HG03558 (cell line): ENCODE results near the gene AFDN.

ENCODE experiments used
- ATAC-seq: cut with Tn5 transposase; IDR thresholded peaks from one replicate; pipeline ENCODE4 v1.9.1; 2021; ENCODE audit warnings: moderate number of reproducible peaks; ENCODE audit not compliant: unreplicated experiment; ENCODE audit errors: extremely low read depth

The AFDN gene

DNA sequence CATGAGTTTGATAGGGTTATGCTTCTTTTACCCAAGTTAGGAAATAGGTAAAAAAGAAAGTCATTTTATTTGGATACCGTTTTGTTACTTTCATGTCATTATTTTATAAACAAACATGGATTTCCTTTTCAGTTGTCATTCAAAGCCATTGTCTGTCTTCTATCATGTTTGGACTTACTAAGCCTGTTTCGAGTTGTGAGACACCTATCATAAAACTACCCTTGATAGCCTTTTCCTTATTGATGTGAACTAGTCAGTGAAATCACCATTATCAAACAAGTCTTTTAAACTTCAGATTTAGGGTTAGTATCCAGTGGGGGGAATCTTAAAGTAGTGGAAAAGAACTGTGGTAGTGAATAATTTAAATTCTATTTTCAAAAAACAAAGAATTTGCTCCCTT, 85.8 kb downstream of the AFDN start:
- ATAC-seq = no peak

DNA sequence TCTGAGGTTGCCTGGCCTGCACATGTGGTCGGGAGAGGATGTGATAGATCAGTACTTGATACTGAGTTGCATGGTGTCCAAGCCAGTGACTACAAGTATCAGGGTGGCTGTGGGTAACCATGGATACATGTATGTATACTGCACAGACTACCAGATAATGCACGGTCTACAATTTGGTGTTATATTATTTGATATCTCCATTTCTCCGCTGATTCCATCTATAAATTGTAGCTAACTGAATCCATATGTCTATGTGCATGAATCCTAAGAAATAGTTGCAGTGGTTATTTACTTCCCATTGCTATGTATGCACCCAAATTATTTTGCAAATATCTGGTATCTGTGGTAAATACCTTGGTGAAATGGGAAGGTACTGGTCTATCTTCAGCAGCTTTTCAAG, 87.0 kb downstream of the AFDN start:
- ATAC-seq = no peak

DNA sequence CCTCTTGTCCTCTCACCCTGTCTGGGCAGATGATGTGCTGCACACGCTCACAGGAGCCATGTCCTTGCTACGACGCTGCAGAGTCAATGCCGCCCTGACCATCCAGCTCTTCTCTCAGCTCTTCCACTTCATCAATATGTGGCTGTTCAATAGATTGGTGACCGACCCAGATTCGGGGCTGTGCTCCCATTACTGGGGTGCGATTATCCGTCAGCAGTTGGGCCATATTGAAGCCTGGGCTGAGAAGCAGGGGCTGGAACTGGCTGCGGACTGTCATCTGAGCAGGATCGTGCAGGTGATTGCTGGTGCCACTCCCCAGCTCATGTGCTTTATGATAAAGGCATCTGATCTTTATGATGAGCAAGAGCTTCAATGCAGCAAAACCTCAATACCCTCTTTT, 88.4 kb downstream of the AFDN start:
- ATAC-seq = no peak

- no peak for ATAC-seq
Measured at GRCh38 chr6:167917551-167918154, 90.9 kb downstream of the AFDN start.

GRCh38 chr6:167918548-167919278, 92.0 kb downstream of the AFDN start:
- ATAC-seq = no peak

- no peak for ATAC-seq
Measured at GRCh38 chr6:167919349-167919748, 92.6 kb downstream of the AFDN start.

DNA sequence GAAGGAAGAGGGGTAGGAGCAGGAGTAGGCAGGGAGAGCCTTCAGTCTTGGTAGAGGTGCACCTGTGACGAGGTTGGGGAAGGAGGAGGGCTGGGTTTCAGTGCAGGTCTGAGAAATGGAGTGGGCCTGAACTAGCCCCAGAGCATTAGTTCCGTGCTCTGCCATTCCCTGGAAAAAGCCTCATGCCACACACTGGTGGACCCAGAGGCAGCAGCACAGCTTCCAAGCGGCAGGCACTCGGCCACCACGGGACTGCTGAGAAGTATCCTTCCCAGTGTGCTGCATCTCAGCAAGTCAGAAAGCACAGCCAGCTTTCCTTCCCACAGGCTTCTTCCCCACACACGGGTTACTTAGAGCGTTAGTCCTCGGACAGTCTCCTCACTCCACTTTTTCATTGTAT, 93.5 kb downstream of the AFDN start:
- ATAC-seq = no peak

DNA sequence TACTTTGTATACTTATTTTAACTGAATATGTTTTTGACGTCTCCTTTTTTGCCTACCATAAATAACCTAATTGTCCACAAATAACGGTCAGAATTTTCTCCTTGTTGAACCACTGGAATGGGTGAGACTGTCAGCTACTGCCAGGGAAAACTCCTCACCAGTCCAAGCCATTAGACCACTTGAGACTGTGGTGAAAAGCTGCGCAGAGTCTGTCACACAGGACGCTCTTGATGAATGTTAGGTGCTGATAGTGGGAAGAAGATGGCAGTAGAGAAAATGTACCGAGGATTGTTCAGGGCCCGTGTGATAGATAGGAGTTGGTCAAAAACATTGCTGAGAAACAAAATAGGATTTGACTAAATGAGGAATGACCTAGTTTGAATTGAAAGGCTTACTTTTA, 95.1 kb downstream of the AFDN start:
- no peak for ATAC-seq

DNA sequence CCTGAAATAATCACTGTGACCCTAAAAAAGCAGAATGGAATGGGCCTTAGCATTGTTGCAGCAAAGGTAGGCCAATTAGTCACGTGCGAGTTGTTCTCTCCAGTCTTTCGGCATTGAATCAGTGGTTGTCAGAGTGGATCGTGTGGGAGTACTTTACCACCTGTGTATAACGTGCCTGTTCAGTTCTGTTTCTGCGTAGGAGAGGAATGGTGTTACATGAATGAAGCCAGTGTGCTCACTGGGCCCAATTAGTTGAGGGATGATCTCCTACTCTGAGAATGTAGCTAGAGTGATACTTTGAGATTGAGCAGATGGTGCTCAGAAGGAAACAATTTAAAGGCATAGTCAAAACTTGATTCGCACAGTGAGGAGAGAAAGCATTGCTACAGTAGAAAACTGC, 98.3 kb downstream of the AFDN start:
- no peak for ATAC-seq

- no peak for ATAC-seq
Measured at GRCh38 chr6:167927246-167927645, 100.5 kb downstream of the AFDN start.

DNA sequence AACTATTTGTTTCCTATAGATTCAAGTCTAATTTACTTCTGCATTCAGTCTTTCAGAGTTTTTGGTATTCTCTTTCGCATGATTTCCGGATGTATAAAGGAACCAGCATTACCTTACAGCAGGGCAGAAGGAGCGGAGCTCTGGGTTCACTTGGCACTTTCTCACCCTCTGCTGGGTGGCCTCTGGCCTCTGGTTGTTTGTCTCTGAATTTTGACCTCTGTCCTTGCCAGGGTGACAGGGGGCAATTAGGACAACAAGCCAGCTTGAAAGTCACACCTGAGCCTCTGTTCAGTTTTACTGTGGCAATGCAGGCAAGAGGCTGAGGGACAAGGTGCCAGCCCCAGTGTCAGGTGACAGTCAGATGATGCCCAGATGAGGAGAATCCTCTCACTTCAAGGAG, 101.4 kb downstream of the AFDN start:
- ATAC-seq = no peak

DNA sequence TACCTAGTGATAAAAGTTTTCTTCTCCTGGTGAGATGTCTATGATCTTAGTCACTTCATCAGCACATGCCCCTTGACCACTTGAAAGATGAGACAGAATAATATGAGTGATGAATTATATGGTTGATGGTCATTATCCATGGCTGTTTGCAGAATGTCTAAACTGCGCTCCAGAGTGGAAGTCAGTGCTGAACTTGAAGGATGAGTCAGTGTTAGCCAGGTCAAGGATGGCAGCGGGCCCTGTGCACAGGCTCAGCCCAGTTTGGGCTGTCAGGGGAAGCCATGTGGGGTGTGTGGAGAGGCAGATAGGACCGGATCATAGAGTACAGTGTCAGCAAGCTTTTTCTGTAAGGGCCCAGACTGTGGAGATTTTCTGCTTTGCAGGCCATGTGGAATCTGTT, 103.6 kb downstream of the AFDN start:
- no peak for ATAC-seq

GRCh38 chr6:167932468-167933276, 106.0 kb downstream of the AFDN start:
- no peak for ATAC-seq

DNA sequence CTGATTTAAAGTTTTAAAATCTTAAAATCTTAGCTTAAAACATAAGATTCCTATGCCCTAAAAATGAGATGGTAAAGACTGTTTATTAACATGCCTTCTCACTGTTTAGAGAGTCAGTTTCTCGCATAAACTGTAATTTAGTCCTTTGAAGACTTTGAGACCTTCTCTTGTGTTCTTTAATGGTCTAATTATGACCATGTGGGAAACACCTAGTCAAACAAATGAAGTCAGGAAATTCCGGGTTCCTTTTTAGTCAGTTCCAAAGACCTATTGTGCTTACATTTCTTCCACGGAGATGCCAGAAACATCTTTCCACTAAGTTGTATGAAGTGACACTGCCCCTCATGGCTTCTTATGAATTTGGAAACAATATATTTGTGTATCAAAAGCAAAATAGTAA, 106.6 kb downstream of the AFDN start:
- no peak for ATAC-seq

DNA sequence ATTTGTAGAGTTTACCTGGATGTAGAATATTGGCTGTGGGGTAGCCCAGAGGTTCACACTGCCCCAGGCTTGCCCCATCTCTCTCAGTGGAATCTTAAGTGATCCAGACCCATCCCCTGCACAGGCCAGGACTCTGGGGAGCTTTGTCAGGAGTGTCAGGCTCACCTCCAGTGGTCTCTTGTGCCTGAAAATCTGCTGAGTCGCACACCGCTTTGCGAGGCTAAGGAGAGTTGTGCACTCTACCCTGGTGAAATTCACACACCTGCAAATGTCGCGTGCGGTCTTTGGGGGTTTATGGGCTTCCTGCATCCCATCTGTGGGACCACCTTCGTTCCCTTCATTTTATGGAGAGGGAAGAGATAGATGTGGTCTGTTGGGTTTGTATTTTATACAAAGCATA, 107.1 kb downstream of the AFDN start:
- ATAC-seq = no peak

- ATAC-seq = no peak
Measured at GRCh38 chr6:167934426-167934864, 107.7 kb downstream of the AFDN start.

DNA sequence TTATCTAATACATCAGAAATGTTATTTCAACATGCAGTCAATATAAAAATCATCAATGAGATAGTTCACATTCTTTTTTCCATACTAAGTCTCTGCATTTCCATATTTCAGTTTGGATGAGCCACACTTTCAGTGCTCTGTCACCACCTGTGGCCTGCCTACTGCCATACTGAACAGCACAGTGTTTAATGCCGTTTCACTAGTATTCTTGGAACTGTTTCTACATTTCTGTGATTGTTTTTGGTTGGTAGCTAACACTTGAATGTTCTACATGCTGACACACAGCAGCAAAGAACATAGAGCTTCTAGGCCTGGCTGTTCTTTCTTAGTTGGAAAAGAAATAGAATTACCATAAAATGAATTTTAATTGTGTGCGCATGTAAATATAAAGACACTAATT, 109.3 kb downstream of the AFDN start:
- no peak for ATAC-seq

DNA sequence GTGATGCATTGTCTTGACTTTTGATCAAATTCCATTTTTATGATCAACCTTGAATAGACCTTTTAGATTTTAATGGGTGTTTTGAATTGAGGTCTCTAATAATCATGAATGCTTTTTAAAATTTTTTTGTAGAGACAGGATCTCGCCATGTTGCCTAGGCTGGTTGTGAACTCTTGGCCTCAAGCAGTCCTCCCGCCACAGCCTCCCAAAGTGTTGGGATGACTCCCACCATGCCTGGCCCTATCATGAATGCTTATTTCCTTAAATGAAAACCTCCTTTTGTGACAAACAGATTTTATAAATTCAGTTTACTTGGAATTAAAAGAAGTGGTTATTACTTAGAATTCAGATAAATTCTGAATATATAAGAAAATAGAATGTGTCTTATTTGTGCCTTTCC, 110.6 kb downstream of the AFDN start:
- ATAC-seq = no peak

GRCh38 chr6:167937948-167938911, 111.5 kb downstream of the AFDN start:
- no peak for ATAC-seq

DNA sequence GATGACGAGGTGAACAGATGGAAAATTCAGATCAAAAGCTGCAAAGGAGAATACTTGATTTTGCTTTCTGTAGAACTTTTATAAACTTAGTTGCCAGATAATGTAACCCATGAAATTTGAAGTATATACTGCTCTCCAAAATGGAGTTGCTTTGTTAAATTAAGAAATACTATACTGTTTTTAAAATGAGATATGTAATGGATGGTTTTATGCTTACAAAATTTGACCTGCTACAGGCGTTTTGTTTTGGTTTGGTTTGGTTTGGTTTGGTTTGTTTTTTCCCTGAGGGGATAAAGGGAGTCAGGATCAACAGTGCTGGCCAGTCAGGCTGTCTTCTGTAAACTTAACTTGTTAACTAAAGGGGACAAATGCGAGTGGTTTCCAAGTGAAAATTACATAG, 115.1 kb downstream of the AFDN start:
- no peak for ATAC-seq
